SKM-1 treated with dmso at 0.1 percent for 144 hours (cell line): Measurements from ENCODE around the gene MAST2.
"Not testable (repeated sequence)": the region's sequence is repeated elsewhere in the genome, so short reads cannot be mapped to it uniquely, and the experiment has no call there.

Source experiments
- DNase-seq: peaks from one replicate; lab custom pipeline; 2025; ENCODE audit not compliant: unreplicated experiment; lab: John Stamatoyannopoulos, UW

Gene MAST2

GRCh38 chr1:45930258-45931150 lies 127.1 kb downstream of the MAST2 start:
- no peak for DNase-seq

GRCh38 chr1:45932205-45932604 lies 128.8 kb downstream of the MAST2 start:
- DNase-seq: not testable (repeated sequence)

- DNase-seq: no peak
These were observed 131.5 kb downstream of the MAST2 start for GRCh38 chr1:45934947-45935346.

GRCh38 chr1:45938029-45938428 lies 134.6 kb downstream of the MAST2 start:
- no peak for DNase-seq

- no peak for DNase-seq
These were observed 139.0 kb downstream of the MAST2 start for GRCh38 chr1:45942411-45942810.

- no peak for DNase-seq
These were observed 139.8 kb downstream of the MAST2 start for GRCh38 chr1:45943185-45943584.

- DNase-seq: no peak
These were observed 142.0 kb downstream of the MAST2 start for GRCh38 chr1:45945426-45945825.

- DNase-seq: not testable (repeated sequence)
These were observed 146.1 kb downstream of the MAST2 start for GRCh38 chr1:45949462-45949861.

GRCh38 chr1:45952072-45952471 lies 148.7 kb downstream of the MAST2 start:
- DNase-seq: no peak

GRCh38 chr1:45953934-45954847 lies 150.8 kb downstream of the MAST2 start:
- DNase-seq: no peak

- no peak for DNase-seq
These were observed 154.3 kb downstream of the MAST2 start for GRCh38 chr1:45957684-45958083.

- no peak for DNase-seq
These were observed 154.9 kb downstream of the MAST2 start for GRCh38 chr1:45958317-45958716.

- DNase-seq: no peak
These were observed 157.7 kb downstream of the MAST2 start for GRCh38 chr1:45960930-45961715.

GRCh38 chr1:45961936-45962335 lies 158.5 kb downstream of the MAST2 start:
- DNase-seq: not testable (repeated sequence)

GRCh38 chr1:45968941-45969666 lies 165.7 kb downstream of the MAST2 start:
- DNase-seq: no peak

GRCh38 chr1:45969866-45970265 lies 166.5 kb downstream of the MAST2 start:
- no peak for DNase-seq

- no peak for DNase-seq
These were observed 167.9 kb downstream of the MAST2 start for GRCh38 chr1:45971335-45971734.

- DNase-seq: no peak
These were observed 168.6 kb downstream of the MAST2 start for GRCh38 chr1:45971922-45972531.

GRCh38 chr1:45972621-45973020 lies 169.2 kb downstream of the MAST2 start:
- no peak for DNase-seq

GRCh38 chr1:45973121-45973520 lies 169.7 kb downstream of the MAST2 start:
- DNase-seq: no peak
